Mesenchymal stem cell (in vitro differentiated cells and primary cell): ENCODE data around the gene BRAF.
A peak's percentile ranks its signal among the peaks of the same experiment; 100 is the strongest.

Experiments used
- DNase-seq: peaks from one replicate; pipeline ENCODE4 v3.0.0-alpha.2; 2013
- H2AFZ ChIP-seq: one replicate; pipeline ENCODE4 v1.6.1; 2013; ENCODE audit warnings: low read depth, mild to moderate bottlenecking, control low read depth, inconsistent platforms, low read length, moderate library complexity
- H2AK5ac ChIP-seq: 2 replicates; pipeline ENCODE4 v1.6.1; 2013; ENCODE audit warnings: low read length, moderate library complexity, mild to moderate bottlenecking, inconsistent platforms; ENCODE audit not compliant: severe bottlenecking
- H2BK120ac ChIP-seq: one replicate; pipeline ENCODE4 v1.6.1; 2013; ENCODE audit warnings: low read depth, mild to moderate bottlenecking, inconsistent platforms, low read length, moderate library complexity
- H2BK12ac ChIP-seq, 2 experiments: one replicate each; pipeline ENCODE4 v1.6.1; 2013; ENCODE audit warnings: inconsistent platforms in 2 of 2, low read length in 2 of 2, mild to moderate bottlenecking in 2 of 2, moderate library complexity in 2 of 2, control low read depth in 1 of 2
- H2BK15ac ChIP-seq: one replicate; pipeline ENCODE4 v1.6.1; 2013; ENCODE audit warnings: mild to moderate bottlenecking, low read depth, inconsistent platforms; ENCODE audit not compliant: poor library complexity, severe bottlenecking
- H2BK5ac ChIP-seq: 2 replicates; pipeline ENCODE4 v1.6.1; 2013; ENCODE audit warnings: low read depth, mild to moderate bottlenecking, low read length, control low read depth, inconsistent platforms; ENCODE audit not compliant: poor library complexity, severe bottlenecking
- H3K14ac ChIP-seq, 2 experiments: one replicate each; pipeline ENCODE4 v1.6.1; 2013; ENCODE audit warnings: inconsistent platforms in 2 of 2, low read length in 2 of 2, control low read depth in 1 of 2, mild to moderate bottlenecking in 1 of 2, moderate library complexity in 1 of 2
- H3K18ac ChIP-seq, 2 experiments: one replicate each; pipeline ENCODE4 v1.6.1; 2013; ENCODE audit warnings: inconsistent platforms in 2 of 2, low read length in 2 of 2, control low read depth in 1 of 2, low read depth in 1 of 2, mild to moderate bottlenecking in 1 of 2
- H3K23ac ChIP-seq, 2 experiments: one replicate each; pipeline ENCODE4 v1.6.1; 2013; ENCODE audit warnings: inconsistent platforms in 2 of 2, low read length in 2 of 2, mild to moderate bottlenecking in 2 of 2, moderate library complexity in 2 of 2, control low read depth in 1 of 2
- H3K27ac ChIP-seq: 2 replicates; pipeline ENCODE4 v1.5.1; 2013; ENCODE audit warnings: mild to moderate bottlenecking, moderate library complexity, low read length, control low read depth, inconsistent platforms; ENCODE audit not compliant: poor library complexity, severe bottlenecking
- H3K27me3 ChIP-seq, 2 experiments: 2 replicates each; pipeline versions ENCODE4 v1.6.1 to v1.7.0; 2013; ENCODE audit warnings: low read length in 2 of 2, mild to moderate bottlenecking in 2 of 2, moderate library complexity in 2 of 2, control low read depth in 1 of 2, inconsistent platforms in 1 of 2; ENCODE audit not compliant: control insufficient read depth in 1 of 2, insufficient read depth in 1 of 2
- H3K36me3 ChIP-seq, 2 experiments: 2 replicates each; pipeline versions ENCODE4 v1.6.1 to v1.7.0; 2013; ENCODE audit warnings: low read length in 2 of 2, control low read depth in 1 of 2, inconsistent platforms in 1 of 2, low read depth in 1 of 2, mild to moderate bottlenecking in 1 of 2; ENCODE audit not compliant: insufficient read depth in 2 of 2, control insufficient read depth in 1 of 2
- H3K4ac ChIP-seq, 2 experiments: one replicate each; pipeline ENCODE4 v1.6.1; 2013; ENCODE audit warnings: inconsistent platforms in 2 of 2, low read length in 2 of 2, mild to moderate bottlenecking in 2 of 2, moderate library complexity in 2 of 2, control low read depth in 1 of 2, low read depth in 1 of 2
- H3K4me1 ChIP-seq: 2 replicates; pipeline ENCODE4 v1.6.1; 2013; ENCODE audit warnings: low read depth, low read length, control low read depth; ENCODE audit not compliant: control insufficient read depth, insufficient read depth
- H3K4me2 ChIP-seq: 2 replicates; pipeline ENCODE4 v1.6.1; 2013; ENCODE audit warnings: low read length, mild to moderate bottlenecking, inconsistent platforms; ENCODE audit not compliant: poor library complexity, severe bottlenecking
- H3K4me3 ChIP-seq, 2 experiments: 2 replicates each; pipeline versions ENCODE4 v1.5.1 to v1.7.0; 2013; ENCODE audit warnings: low read length in 2 of 2, mild to moderate bottlenecking in 2 of 2, control low read depth in 1 of 2, low read depth in 1 of 2; ENCODE audit not compliant: insufficient read depth in 1 of 2
- H3K79me1 ChIP-seq: replicated peaks from 2 replicates; pipeline ENCODE4 v1.6.1; 2013; ENCODE audit warnings: mild to moderate bottlenecking, control low read depth, low read length, inconsistent platforms; ENCODE audit not compliant: poor library complexity, severe bottlenecking
- H3K9ac ChIP-seq: 2 replicates; pipeline ENCODE4 v1.7.0; 2013; ENCODE audit warnings: mild to moderate bottlenecking, low read length, moderate library complexity
- H3K9me3 ChIP-seq: 2 replicates; pipeline ENCODE4 v1.7.0; 2013; ENCODE audit warnings: mild to moderate bottlenecking, low read length; ENCODE audit not compliant: control insufficient read depth
- H4K8ac ChIP-seq: one replicate; pipeline ENCODE4 v1.6.1; 2013; ENCODE audit warnings: inconsistent platforms, mild to moderate bottlenecking, low read length, moderate library complexity
- H4K91ac ChIP-seq: one replicate; pipeline ENCODE4 v1.6.1; 2013; ENCODE audit warnings: mild to moderate bottlenecking, low read length, inconsistent platforms
- WGBS: methylation state at CpG from one replicate; pipeline ENCODE4 v1.1.7; 2013; ENCODE audit warnings: mixed read lengths; 5-methylcytosine and 5-hydroxymethylcytosine counted together

The BRAF gene

DNA sequence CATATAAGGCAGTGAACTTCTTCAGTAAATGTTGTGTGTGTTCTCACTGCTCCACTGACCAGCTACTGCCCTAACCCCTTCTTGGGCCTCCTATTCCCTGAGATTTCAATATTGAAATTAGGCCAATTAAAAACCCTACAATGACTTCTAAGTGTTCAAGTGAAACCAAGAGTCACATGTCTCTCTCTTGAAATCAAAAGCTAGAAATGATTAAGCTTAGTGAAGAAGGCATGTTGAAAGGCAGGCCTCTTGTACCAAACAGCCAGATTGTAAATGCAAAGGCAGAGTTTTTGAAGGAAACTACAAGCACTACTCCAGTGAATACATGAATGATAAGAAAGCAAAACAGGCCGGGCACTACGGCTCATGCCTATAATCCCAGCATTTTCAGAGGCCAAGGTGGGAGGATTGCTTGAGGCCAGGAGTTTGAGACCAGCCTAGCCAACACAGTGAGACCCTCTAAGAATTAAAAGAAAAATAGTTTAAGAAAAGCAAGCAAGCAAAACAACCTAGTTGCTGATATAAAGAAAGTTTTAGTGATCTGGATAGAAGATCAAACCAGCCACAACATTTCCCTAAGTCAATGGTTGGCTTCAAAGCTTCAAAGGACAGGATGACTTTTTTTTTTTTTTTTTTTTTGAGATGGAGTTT lies 22.3 kb downstream of the BRAF start:
- H2BK15ac ChIP-seq = no peak overlapping the region
- no peak for DNase-seq
- H3K79me1 ChIP-seq = peaks cover 20% of the 10 kb centered on the region
- H4K8ac ChIP-seq = no peak overlapping the region
- no peak overlapping the region for H3K4me3 ChIP-seq
- H2BK12ac ChIP-seq = no peak overlapping the region
- 97% methylated on average over 2 of the region's 2 CpGs for WGBS
- no peak overlapping the region for H2AK5ac ChIP-seq
- no peaks in the 10 kb centered on the region for H3K9me3 ChIP-seq
- H3K4ac ChIP-seq = no peak overlapping the region
- no peak overlapping the region for H3K14ac ChIP-seq
- H3K27me3 ChIP-seq = no peaks in the 10 kb centered on the region
- H3K4me2 ChIP-seq = no peak overlapping the region
- H2BK5ac ChIP-seq = no peak overlapping the region
- peaks cover 0 to 4% of the 10 kb centered on the region in 2 experiments for H3K36me3 ChIP-seq
- H3K27ac ChIP-seq = no peak overlapping the region
- no peak overlapping the region for H2BK120ac ChIP-seq
- H3K23ac ChIP-seq = no peak overlapping the region
- H3K9ac ChIP-seq = no peak overlapping the region
- no peaks in the 10 kb centered on the region for H3K4me1 ChIP-seq
- no peak overlapping the region for H4K91ac ChIP-seq
- no peak overlapping the region for H2AFZ ChIP-seq
- H3K18ac ChIP-seq = no peak overlapping the region

DNA sequence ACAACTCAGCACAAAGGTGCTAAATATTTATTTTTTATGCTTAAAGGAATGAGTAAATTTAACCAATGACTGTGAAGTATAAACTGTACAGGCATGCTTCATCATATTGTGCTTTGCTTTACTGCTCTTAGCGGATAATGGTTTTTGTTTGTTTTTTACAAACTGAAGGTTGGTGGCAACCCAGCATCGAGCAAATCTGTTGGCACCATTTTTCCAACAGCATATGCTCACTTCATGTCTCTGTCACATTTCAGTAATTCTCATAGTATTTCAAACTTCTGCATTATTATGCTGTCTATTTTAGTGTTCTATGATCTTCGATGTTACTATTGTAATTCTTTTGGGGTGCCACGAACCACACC lies 22.8 kb downstream of the BRAF start:
- H3K4me1 ChIP-seq = no peaks in the 10 kb centered on the region
- no peak overlapping the region for H3K9ac ChIP-seq
- H4K91ac ChIP-seq = no peak overlapping the region
- H3K79me1 ChIP-seq = peaks cover 19% of the 10 kb centered on the region
- no peak overlapping the region for H3K18ac ChIP-seq
- H3K27ac ChIP-seq = no peak overlapping the region
- no peaks in the 10 kb centered on the region for H3K27me3 ChIP-seq
- H4K8ac ChIP-seq = no peak overlapping the region
- peaks cover 0 to 4% of the 10 kb centered on the region in 2 experiments for H3K36me3 ChIP-seq
- no peak overlapping the region for H3K23ac ChIP-seq
- no peak overlapping the region for H2BK5ac ChIP-seq
- WGBS = 92% methylated on average over 4 of the region's 4 CpGs
- no peak overlapping the region for H3K4me3 ChIP-seq
- no peak overlapping the region for H3K4me2 ChIP-seq
- DNase-seq = no peak
- no peaks in the 10 kb centered on the region for H3K9me3 ChIP-seq
- H2AK5ac ChIP-seq = no peak overlapping the region
- H3K4ac ChIP-seq = no peak overlapping the region
- no peak overlapping the region for H2AFZ ChIP-seq
- no peak overlapping the region for H2BK12ac ChIP-seq
- H3K14ac ChIP-seq = no peak overlapping the region
- no peak overlapping the region for H2BK15ac ChIP-seq
- H2BK120ac ChIP-seq = no peak overlapping the region

DNA sequence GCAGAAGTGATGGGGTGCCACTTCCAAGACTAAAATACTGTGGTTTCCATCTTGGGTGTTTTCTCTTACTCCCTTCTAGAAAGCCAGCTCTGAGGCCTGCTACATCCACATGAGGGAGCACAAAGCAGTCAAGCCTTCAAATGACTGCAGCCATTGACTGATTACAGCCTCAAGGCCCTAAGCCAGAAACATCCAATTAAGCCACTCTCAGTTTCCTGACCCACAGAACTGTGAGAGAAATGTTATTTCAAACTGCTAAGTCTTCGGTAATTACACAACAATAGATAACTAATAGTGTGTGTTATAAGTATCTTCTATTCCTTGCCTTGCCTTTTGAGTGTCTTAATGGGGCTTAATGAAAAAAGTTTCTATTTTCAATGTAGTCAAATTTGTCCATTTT lies 24.8 kb downstream of the BRAF start:
- Histone ChIP-seq H3K4me3 (no peak overlapping the region), H2BK120ac (no peak overlapping the region)

DNA sequence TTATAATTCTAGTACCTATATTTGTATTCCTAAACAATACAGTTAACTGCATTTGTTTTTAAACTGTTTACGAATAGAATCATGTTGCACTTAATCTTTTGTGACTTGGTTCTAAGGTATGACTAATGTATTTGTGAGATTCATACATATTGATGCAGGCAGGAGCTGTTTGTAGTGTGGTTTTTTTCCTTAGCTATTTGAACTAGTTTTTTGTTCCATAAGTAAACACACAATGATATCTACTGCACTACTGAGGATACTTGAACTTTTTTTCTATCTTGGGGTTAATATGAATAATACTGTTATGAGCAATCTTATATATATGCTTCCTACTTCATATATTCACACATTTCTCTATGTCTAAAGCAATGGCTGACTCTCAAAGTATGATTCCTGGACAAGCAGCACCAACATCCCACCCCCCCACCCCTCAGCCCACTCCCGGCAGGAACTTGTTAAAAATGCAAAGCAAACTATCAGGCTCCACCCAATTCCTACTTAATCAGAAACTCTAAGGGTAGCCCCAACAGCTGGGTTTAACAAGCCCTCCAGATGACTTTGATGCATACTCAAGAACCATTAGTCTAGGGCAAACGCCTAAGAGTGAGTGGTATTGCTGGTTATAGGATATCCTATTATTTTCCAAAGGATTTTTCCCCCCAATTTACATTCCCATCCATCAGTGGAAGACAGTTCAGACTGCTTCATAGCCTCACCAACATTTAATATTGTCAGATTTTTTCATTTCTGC lies 25.8 kb downstream of the BRAF start:
- peaks cover 16% of the 10 kb centered on the region for H3K79me1 ChIP-seq
- H3K18ac ChIP-seq = no peak overlapping the region
- no peak overlapping the region for H3K4me2 ChIP-seq
- H3K27ac ChIP-seq = no peak overlapping the region
- no peak overlapping the region for H4K8ac ChIP-seq
- H2BK5ac ChIP-seq = no peak overlapping the region
- no peak overlapping the region for H2BK12ac ChIP-seq
- H3K36me3 ChIP-seq = peaks cover 0 to 4% of the 10 kb centered on the region in 2 experiments
- no peaks in the 10 kb centered on the region for H3K4me1 ChIP-seq
- peak; percentile 17 for DNase-seq
- no peak overlapping the region for H4K91ac ChIP-seq
- H3K14ac ChIP-seq = no peak overlapping the region
- H2AFZ ChIP-seq = no peak overlapping the region
- no peak overlapping the region for H3K4ac ChIP-seq
- WGBS = 63% methylated on average over 2 of the region's 3 CpGs
- no peak overlapping the region for H2BK15ac ChIP-seq
- H3K23ac ChIP-seq = no peak overlapping the region
- H3K4me3 ChIP-seq = no peak overlapping the region
- H3K9ac ChIP-seq = no peak overlapping the region
- no peak overlapping the region for H2AK5ac ChIP-seq
- H3K9me3 ChIP-seq = no peaks in the 10 kb centered on the region
- no peak overlapping the region for H2BK120ac ChIP-seq
- H3K27me3 ChIP-seq = no peaks in the 10 kb centered on the region

More for the DNA sequence above, 24.8 kb downstream of the BRAF start:
- no CpG with 5 or more reads among the region's 1 CpG for WGBS
- Histone ChIP-seq H3K23ac (no peak overlapping the region), H2BK15ac (no peak overlapping the region), H3K27ac (no peak overlapping the region), H4K91ac (no peak overlapping the region), H3K4me2 (no peak overlapping the region), H3K9me3 (no peaks in the 10 kb centered on the region), H3K9ac (no peak overlapping the region), H2BK5ac (no peak overlapping the region), H3K14ac (no peak overlapping the region), H3K4ac (no peak overlapping the region), H3K79me1 (peaks cover 16% of the 10 kb centered on the region), H3K18ac (no peak overlapping the region), H2AK5ac (no peak overlapping the region), H4K8ac (no peak overlapping the region), H2AFZ (no peak overlapping the region), H3K4me1 (no peaks in the 10 kb centered on the region), H2BK12ac (no peak overlapping the region), H3K27me3 (no peaks in the 10 kb centered on the region), H3K36me3 (peaks cover 0 to 4% of the 10 kb centered on the region in 2 experiments)
- no peak for DNase-seq
